T-helper 1 cell treated with Interleukin-12 subunit alpha and Interleukin-12 subunit beta and Interleukin-4 antibody, amounts not matched to agents 30 μg/mL and 1 μg/mL, for 36 hours (primary cell): Measurements from ENCODE around the gene CCDC43.
"Not testable (repeated sequence)": the region's sequence is repeated elsewhere in the genome, so short reads cannot be mapped to it uniquely, and the experiment has no call there.

Experiments used
- H3K27ac Mint-ChIP-seq: one replicate; pipeline ENCODE4 v1.8.0; 2021; ENCODE audit warnings: mild to moderate bottlenecking, mixed read lengths
- H3K27me3 Mint-ChIP-seq: one replicate; pipeline ENCODE4 v1.8.0; 2021; ENCODE audit warnings: low read depth, mixed read lengths
- H3K36me3 Mint-ChIP-seq: one replicate; pipeline ENCODE4 v1.8.0; 2021; ENCODE audit warnings: low read depth, mixed read lengths
- H3K4me1 Mint-ChIP-seq: one replicate; pipeline ENCODE4 v1.8.0; 2021; ENCODE audit warnings: low read depth, mixed read lengths
- H3K4me3 Mint-ChIP-seq: one replicate; pipeline ENCODE4 v1.8.0; 2021; ENCODE audit warnings: mild to moderate bottlenecking, moderate library complexity, mixed read lengths
- H3K9me3 Mint-ChIP-seq: one replicate; pipeline ENCODE4 v1.8.0; 2021; ENCODE audit warnings: mixed read lengths

Gene CCDC43

GRCh38 chr17:44651228-44651627 is 38.3 kb downstream of the CCDC43 start:
- Mint-ChIP-seq H3K4me1 (peaks cover 2% of the 10 kb centered on the region), H3K27me3 (peaks cover 55% of the 10 kb centered on the region)

GRCh38 chr17:44648963-44649362 is 40.6 kb downstream of the CCDC43 start:
- H3K4me1 Mint-ChIP-seq = no peaks in the 10 kb centered on the region
- H3K9me3 Mint-ChIP-seq = no peaks in the 10 kb centered on the region
- H3K27ac Mint-ChIP-seq = no peak overlapping the region
- peaks cover 44% of the 10 kb centered on the region for H3K27me3 Mint-ChIP-seq
- H3K36me3 Mint-ChIP-seq = no peaks in the 10 kb centered on the region
- H3K4me3 Mint-ChIP-seq = no peak overlapping the region

More at GRCh38 chr17:44651228-44651627, 38.3 kb downstream of the CCDC43 start:
- Mint-ChIP-seq H3K27ac (no peak overlapping the region), H3K4me3 (no peak overlapping the region), H3K9me3 (no peaks in the 10 kb centered on the region), H3K36me3 (no peaks in the 10 kb centered on the region)

GRCh38 chr17:44647736-44648135 is 41.8 kb downstream of the CCDC43 start:
- Mint-ChIP-seq H3K4me1 (no peaks in the 10 kb centered on the region), H3K27me3 (peaks cover 42% of the 10 kb centered on the region), H3K27ac (no peak overlapping the region), H3K36me3 (no peaks in the 10 kb centered on the region), H3K4me3 (no peak overlapping the region), H3K9me3 (no peaks in the 10 kb centered on the region)

GRCh38 chr17:44646280-44646679 is 43.3 kb downstream of the CCDC43 start:
- Mint-ChIP-seq H3K9me3 (no peaks in the 10 kb centered on the region), H3K4me1 (no peaks in the 10 kb centered on the region), H3K4me3 (no peak overlapping the region), H3K36me3 (no peaks in the 10 kb centered on the region), H3K27me3 (peaks cover 34% of the 10 kb centered on the region), H3K27ac (no peak overlapping the region)

GRCh38 chr17:44645341-44645740 is 44.2 kb downstream of the CCDC43 start:
- Mint-ChIP-seq H3K4me1 (no peaks in the 10 kb centered on the region), H3K4me3 (no peak overlapping the region), H3K27me3 (peaks cover 30% of the 10 kb centered on the region), H3K36me3 (no peaks in the 10 kb centered on the region), H3K27ac (no peak overlapping the region), H3K9me3 (no peaks in the 10 kb centered on the region)

GRCh38 chr17:44642834-44643233 is 46.7 kb downstream of the CCDC43 start:
- Mint-ChIP-seq H3K9me3 (no peaks in the 10 kb centered on the region), H3K4me3 (no peak overlapping the region), H3K27me3 (peaks cover 12% of the 10 kb centered on the region), H3K4me1 (no peaks in the 10 kb centered on the region), H3K27ac (no peak overlapping the region), H3K36me3 (no peaks in the 10 kb centered on the region)

- Mint-ChIP-seq H3K36me3 (no peaks in the 10 kb centered on the region), H3K4me3 (no peak overlapping the region), H3K27me3 (peaks cover 2% of the 10 kb centered on the region), H3K4me1 (no peaks in the 10 kb centered on the region), H3K9me3 (no peaks in the 10 kb centered on the region), H3K27ac (no peak overlapping the region)
Measured at GRCh38 chr17:44637066-44637465, 52.5 kb downstream of the CCDC43 start.

GRCh38 chr17:44636562-44636961 is 53.0 kb downstream of the CCDC43 start:
- Mint-ChIP-seq H3K4me1 (no peaks in the 10 kb centered on the region), H3K9me3 (no peaks in the 10 kb centered on the region), H3K27ac (no peak overlapping the region), H3K4me3 (no peak overlapping the region), H3K36me3 (no peaks in the 10 kb centered on the region), H3K27me3 (peaks cover 4% of the 10 kb centered on the region)

- not testable (repeated sequence) for H3K4me3 Mint-ChIP-seq, H3K27me3 Mint-ChIP-seq, H3K36me3 Mint-ChIP-seq, H3K27ac Mint-ChIP-seq, H3K9me3 Mint-ChIP-seq, H3K4me1 Mint-ChIP-seq
Measured at GRCh38 chr17:44634401-44634800, 55.2 kb downstream of the CCDC43 start.

GRCh38 chr17:44633998-44634397 is 55.6 kb downstream of the CCDC43 start:
- peaks cover 4% of the 10 kb centered on the region for H3K27me3 Mint-ChIP-seq

GRCh38 chr17:44630703-44631102 is 58.9 kb downstream of the CCDC43 start:
- Mint-ChIP-seq H3K4me3 (no peak overlapping the region), H3K27me3 (peaks cover 9% of the 10 kb centered on the region), H3K4me1 (no peaks in the 10 kb centered on the region), H3K27ac (no peak overlapping the region), H3K9me3 (no peaks in the 10 kb centered on the region), H3K36me3 (no peaks in the 10 kb centered on the region)

More at GRCh38 chr17:44633998-44634397, 55.6 kb downstream of the CCDC43 start:
- Mint-ChIP-seq H3K9me3 (no peaks in the 10 kb centered on the region), H3K36me3 (no peaks in the 10 kb centered on the region), H3K27ac (no peak overlapping the region), H3K4me1 (no peaks in the 10 kb centered on the region), H3K4me3 (no peak overlapping the region)

GRCh38 chr17:44629314-44629713 is 60.3 kb downstream of the CCDC43 start:
- Mint-ChIP-seq H3K9me3 (no peaks in the 10 kb centered on the region), H3K27me3 (peaks cover 9% of the 10 kb centered on the region), H3K4me1 (no peaks in the 10 kb centered on the region), H3K4me3 (no peak overlapping the region), H3K27ac (no peak overlapping the region), H3K36me3 (no peaks in the 10 kb centered on the region)

- H3K27me3 Mint-ChIP-seq = peaks cover 9% of the 10 kb centered on the region
- H3K4me3 Mint-ChIP-seq = no peak overlapping the region
- H3K36me3 Mint-ChIP-seq = no peaks in the 10 kb centered on the region
- H3K27ac Mint-ChIP-seq = no peak overlapping the region
- H3K4me1 Mint-ChIP-seq = no peaks in the 10 kb centered on the region
- H3K9me3 Mint-ChIP-seq = no peaks in the 10 kb centered on the region
Measured at GRCh38 chr17:44628243-44629188, 61.1 kb downstream of the CCDC43 start.

GRCh38 chr17:44627513-44628242 is 61.9 kb downstream of the CCDC43 start:
- Mint-ChIP-seq H3K9me3 (no peaks in the 10 kb centered on the region), H3K36me3 (no peaks in the 10 kb centered on the region), H3K4me1 (no peaks in the 10 kb centered on the region), H3K27ac (no peak overlapping the region), H3K4me3 (no peak overlapping the region), H3K27me3 (peaks cover 9% of the 10 kb centered on the region)
